Vagina (tissue), 2 donors: Measurements from ENCODE around the gene RNU5D-1.

ENCODE experiments used
- CTCF ChIP-seq, 3 experiments: fragments of 450-650 bp in 2 of 3; fragments of 200-600 bp in 1 of 3; sonication (generic) in 1 of 3; IDR thresholded peaks; one replicate each; pipeline ENCODE4 v1.5.1; 2017 to 2019; ENCODE audit warnings: antibody characterized with exemption in 3 of 3, mild to moderate bottlenecking in 2 of 3, moderate library complexity in 2 of 3
- POLR2AphosphoS5 ChIP-seq, 2 donors: sonication (generic); formaldehyde crosslinking; IDR thresholded peaks; one replicate each; pipeline ENCODE4 v1.9.0; 2017; ENCODE audit warnings: antibody characterized with exemption in 2 of 2, mild to moderate bottlenecking in 2 of 2, low read depth in 1 of 2; ENCODE audit not compliant: insufficient read depth in 1 of 2

DNA sequence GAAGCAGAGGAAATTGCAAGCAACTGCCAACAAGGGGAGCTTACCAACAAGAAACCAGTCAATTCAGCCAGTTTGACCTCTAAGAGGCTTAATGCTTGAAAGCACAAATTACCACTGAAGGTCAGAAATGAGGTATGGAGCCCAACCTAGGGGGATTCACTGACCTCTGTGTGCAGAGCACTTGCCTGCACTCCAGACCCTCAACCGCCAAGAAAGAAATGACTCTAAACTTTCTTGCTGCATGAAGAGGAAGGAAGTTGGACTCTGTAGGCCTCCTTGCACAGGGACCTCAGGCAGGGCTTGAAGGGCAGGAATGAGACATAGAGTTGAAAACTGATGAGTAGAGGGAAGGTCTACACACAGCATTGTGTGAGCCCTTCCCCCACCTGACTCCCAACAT is 46.4 kb downstream of the RNU5D-1 start:
- no peak for TF ChIP-seq POLR2AphosphoS5 (IDR thresholded peaks at IDR 0.05; ENCODE audit: insufficient read depth in 1 of 2, low read depth in 1 of 2)
- no peak for TF ChIP-seq CTCF (IDR thresholded peaks at IDR 0.05)
